Measurements from ENCODE around the gene GDPD4.

The GDPD4 gene

DNA sequence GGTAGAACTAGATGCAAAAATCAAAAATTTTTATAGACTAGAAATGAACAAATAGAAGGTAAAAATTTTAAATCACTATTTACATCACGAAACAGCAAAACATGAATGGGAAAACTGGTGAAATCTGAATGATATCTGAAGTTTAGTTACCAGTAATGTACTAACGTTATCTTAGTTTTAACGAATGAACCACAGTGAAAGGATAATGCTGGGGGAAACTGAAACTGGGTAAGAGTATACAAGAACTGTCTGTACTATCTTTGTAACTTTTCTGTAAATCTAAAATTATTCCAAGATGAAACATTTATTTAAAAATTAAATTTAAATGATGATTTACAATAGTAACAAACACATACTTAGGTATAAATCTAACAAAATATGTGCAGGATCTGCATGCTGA is 7.4 kb downstream of the GDPD4 start:
- H3K4me3 ChIP-seq (ENCODE audit: low read depth, low read length): no peak overlapping the region
- no peak for DNase-seq (ENCODE audit: low read depth)
- TF ChIP-seq MYC (IDR thresholded peaks at IDR 0.05; ENCODE audit: low read depth, low read length): no peak
- TF ChIP-seq, protein P1, sequence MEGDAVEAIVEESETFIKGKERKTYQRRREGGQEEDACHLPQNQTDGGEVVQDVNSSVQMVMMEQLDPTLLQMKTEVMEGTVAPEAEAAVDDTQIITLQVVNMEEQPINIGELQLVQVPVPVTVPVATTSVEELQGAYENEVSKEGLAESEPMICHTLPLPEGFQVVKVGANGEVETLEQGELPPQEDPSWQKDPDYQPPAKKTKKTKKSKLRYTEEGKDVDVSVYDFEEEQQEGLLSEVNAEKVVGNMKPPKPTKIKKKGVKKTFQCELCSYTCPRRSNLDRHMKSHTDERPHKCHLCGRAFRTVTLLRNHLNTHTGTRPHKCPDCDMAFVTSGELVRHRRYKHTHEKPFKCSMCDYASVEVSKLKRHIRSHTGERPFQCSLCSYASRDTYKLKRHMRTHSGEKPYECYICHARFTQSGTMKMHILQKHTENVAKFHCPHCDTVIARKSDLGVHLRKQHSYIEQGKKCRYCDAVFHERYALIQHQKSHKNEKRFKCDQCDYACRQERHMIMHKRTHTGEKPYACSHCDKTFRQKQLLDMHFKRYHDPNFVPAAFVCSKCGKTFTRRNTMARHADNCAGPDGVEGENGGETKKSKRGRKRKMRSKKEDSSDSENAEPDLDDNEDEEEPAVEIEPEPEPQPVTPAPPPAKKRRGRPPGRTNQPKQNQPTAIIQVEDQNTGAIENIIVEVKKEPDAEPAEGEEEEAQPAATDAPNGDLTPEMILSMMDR (IDR thresholded peaks at IDR 0.05; ENCODE audit: low read depth, low read length): no peak
- TF ChIP-seq POLR2A (IDR thresholded peaks at IDR 0.05; ENCODE audit: extremely low read depth, insufficient read length): no peak
- TF ChIP-seq, protein P2, sequence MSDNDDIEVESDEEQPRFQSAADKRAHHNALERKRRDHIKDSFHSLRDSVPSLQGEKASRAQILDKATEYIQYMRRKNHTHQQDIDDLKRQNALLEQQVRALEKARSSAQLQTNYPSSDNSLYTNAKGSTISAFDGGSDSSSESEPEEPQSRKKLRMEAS (IDR thresholded peaks at IDR 0.05; ENCODE audit: low read depth, low read length): no peak

DNA sequence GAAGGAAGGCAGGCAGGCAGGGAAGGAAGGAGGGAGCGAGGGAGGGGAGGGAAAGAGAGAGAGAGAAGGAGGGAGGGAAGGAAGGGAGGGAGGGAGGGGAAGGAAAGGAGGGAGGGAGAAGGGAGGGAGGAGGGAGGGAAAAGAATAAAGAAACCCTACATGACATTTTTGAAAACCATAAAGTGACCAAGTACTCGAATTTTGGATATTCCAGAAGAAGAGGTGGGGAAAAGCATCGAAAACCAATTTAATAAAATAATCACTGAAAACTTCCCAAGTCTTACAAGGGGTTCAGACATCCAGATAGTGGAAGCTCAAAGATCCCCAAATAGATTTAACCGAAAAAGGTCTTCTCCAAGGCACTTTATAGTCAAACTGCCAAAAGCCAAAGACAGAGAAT is 11.7 kb downstream of the GDPD4 start:
- no peak for TF ChIP-seq POLR2A (IDR thresholded peaks at IDR 0.05; ENCODE audit: extremely low read depth, insufficient read length)
- TF ChIP-seq, protein P1 (IDR thresholded peaks at IDR 0.05; ENCODE audit: low read depth, low read length): no peak
- TF ChIP-seq, protein P2 (IDR thresholded peaks at IDR 0.05; ENCODE audit: low read depth, low read length): no peak
- TF ChIP-seq MYC (IDR thresholded peaks at IDR 0.05; ENCODE audit: low read depth, low read length): no peak
- H3K4me3 ChIP-seq (ENCODE audit: low read depth, low read length): no peak overlapping the region
- no peak for DNase-seq (ENCODE audit: low read depth)

DNA sequence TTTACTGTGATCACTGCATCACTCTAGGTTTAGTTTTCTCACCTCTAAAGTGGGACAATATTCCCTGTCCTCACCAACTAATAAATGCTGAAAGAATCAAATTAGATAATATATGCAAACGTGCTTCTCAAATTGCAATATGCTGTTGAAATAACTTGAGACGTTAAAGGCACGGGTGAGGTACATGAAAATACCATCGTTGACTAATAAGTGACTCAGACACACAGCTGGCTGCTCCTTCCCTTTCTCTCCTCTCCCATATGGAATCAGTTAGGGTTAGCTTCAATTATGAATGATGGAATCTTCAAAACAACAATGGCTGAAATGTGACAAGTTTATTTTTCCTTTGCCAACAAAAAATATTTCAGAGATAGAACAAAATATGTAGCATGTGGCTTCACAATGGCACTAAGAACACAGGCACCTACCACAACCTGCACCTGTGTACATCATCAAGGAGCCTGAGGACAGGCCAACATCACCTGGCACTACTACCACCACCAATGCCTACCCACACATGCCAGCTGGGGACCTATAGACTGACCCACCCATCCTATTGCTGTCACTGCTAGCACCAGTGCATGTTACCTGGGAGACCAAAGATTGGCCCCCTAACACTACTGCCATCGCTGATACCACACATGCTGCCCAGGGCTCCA is 13.7 kb downstream of the GDPD4 start:
- TF ChIP-seq POLR2A (IDR thresholded peaks at IDR 0.05; ENCODE audit: extremely low read depth, insufficient read length): no peak
- TF ChIP-seq, protein P1 (IDR thresholded peaks at IDR 0.05; ENCODE audit: low read depth, low read length): no peak
- TF ChIP-seq, protein P2 (IDR thresholded peaks at IDR 0.05; ENCODE audit: low read depth, low read length): no peak
- no peak for TF ChIP-seq MYC (IDR thresholded peaks at IDR 0.05; ENCODE audit: low read depth, low read length)
- no peak overlapping the region for H3K4me3 ChIP-seq (ENCODE audit: low read depth, low read length)
- no peak for DNase-seq (ENCODE audit: low read depth)

DNA sequence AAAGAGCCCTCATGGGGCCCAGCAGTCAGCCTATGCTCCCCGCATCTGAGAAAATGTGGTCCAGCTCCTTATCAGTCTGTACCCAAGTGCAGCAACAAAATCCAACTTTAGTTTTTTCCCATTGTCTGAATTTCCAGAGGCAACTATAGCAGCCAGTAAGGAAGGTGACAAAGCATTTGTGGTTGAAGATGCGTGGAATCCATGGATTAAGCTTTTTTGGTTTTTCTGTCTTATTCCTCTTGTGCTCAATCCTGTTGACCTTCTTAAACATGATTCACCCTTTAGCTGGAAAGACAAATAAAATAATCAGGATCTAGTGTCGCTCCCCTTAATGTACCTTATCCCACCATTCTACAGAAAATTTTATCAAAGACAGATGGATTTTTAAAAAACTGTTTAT is 14.3 kb downstream of the GDPD4 start:
- TF ChIP-seq, protein P1 (IDR thresholded peaks at IDR 0.05; ENCODE audit: low read depth, low read length): no peak
- TF ChIP-seq MYC (IDR thresholded peaks at IDR 0.05; ENCODE audit: low read depth, low read length): no peak
- TF ChIP-seq POLR2A (IDR thresholded peaks at IDR 0.05; ENCODE audit: extremely low read depth, insufficient read length): no peak
- TF ChIP-seq, protein P2 (IDR thresholded peaks at IDR 0.05; ENCODE audit: low read depth, low read length): no peak
- DNase-seq (ENCODE audit: low read depth): no peak
- H3K4me3 ChIP-seq (ENCODE audit: low read depth, low read length): no peak overlapping the region

DNA sequence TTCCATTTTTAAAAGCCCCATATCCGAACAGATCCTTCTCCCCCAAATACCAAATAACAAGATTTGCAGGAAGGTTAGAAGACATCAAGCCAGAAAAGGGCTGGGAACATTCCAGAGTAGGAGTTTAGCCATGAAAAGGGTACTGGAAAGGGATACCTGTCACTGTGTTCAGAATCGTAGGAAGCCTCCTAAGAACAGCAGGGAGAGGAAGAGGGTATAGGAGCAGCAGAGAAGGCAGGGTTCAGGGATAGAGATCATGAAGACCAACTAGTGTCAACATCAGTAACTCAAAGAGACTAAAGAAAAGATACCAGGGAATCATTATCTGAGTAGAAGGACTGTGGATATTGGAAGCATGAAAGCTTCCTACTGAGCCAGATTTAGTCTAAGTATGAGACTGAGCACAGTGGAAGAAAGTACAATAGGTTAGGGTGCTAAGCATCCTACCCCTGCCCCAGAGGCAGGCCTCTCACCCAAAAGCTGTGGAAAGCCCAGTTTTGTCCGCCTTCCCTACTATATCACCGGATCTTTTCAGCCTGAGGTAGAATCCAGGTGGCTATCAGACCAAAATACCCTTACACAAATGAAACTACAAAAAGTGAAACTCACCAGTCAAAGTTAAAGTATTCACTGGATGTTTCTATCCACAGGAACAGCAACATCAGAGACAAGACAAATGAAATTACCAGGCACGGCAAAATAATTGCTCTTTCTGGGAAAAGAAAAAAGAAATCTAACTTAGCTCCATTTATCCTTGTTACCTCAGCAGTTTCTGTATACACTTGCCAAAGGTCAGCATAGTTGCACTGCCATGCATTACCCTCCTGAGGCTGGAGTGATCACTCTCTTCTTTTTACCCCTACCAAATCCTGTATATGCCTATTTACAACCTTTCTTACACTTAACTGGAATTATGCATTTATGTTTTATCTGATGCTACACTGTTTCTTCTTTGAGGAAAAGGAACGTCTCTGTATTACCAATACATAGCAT is 16.7 kb downstream of the GDPD4 start:
- no peak for DNase-seq (ENCODE audit: low read depth)
- H3K4me3 ChIP-seq (ENCODE audit: low read depth, low read length): no peak overlapping the region
- TF ChIP-seq, protein P1 (IDR thresholded peaks at IDR 0.05; ENCODE audit: low read depth, low read length): no peak
- no peak for TF ChIP-seq MYC (IDR thresholded peaks at IDR 0.05; ENCODE audit: low read depth, low read length)
- TF ChIP-seq POLR2A (IDR thresholded peaks at IDR 0.05; ENCODE audit: extremely low read depth, insufficient read length): no peak
- TF ChIP-seq, protein P2 (IDR thresholded peaks at IDR 0.05; ENCODE audit: low read depth, low read length): no peak

All from NB4 (cell line).